ENCODE results near the gene TMEM38B. TPM values are rescaled to one million over a fixed set of nuclear protein-coding genes. Genes with fewer than 3 reads are reported as not detected.

TMEM38B gene
- total and polyA plus RNA-seq, 2 of the 8 experiments (the other 6 are each of a cell fraction or from before 2014, with no cell fraction given) = 10.6 to 12.4 TPM

GRCh38 chr9:105694190-105694847 is at the start of gene TMEM38B (continued):
- TF ChIP-seq CTCF (IDR thresholded peaks at IDR 0.05; ENCODE audit: control extremely low read depth in 1 of 3, insufficient read depth in 1 of 3, low read depth in 1 of 3, low read length in 3 of 3) (no peak), NRF1 (IDR thresholded peaks at IDR 0.05; ENCODE audit: low read depth, low read length) (peak; percentile 47), CBX5 (IDR thresholded peaks at IDR 0.05; ENCODE audit: low read depth, low read length) (no peak), HDAC2 (IDR thresholded peaks at IDR 0.05; ENCODE audit: borderline replicate concordance in 1 of 2, low read depth in 2 of 2, low read length in 2 of 2) (no peak), CHD1 (IDR thresholded peaks at IDR 0.05; ENCODE audit: low read depth, low read length) (no peak), HDAC6 (IDR thresholded peaks at IDR 0.05; ENCODE audit: low read depth, low read length) (no peak), TBP (IDR thresholded peaks at IDR 0.05; ENCODE audit: low read depth, low read length) (peak; percentile 53; the same call in 1 of the 2 replicates), BCL11A (IDR thresholded peaks at IDR 0.05; ENCODE audit: low read depth in 2 of 2, low read length in 2 of 2) (no peak), CREB1 (IDR thresholded peaks at IDR 0.05) (no peak), POU5F1 (IDR thresholded peaks at IDR 0.05; ENCODE audit: low read depth, low read length) (no peak), USF2 (IDR thresholded peaks at IDR 0.05; ENCODE audit: low read length) (no peak), CHD2 (IDR thresholded peaks at IDR 0.05; ENCODE audit: low read length) (no peak), RXRA (IDR thresholded peaks at IDR 0.05; ENCODE audit: insufficient read depth, low read depth, low read length) (no peak), ASH2L (IDR thresholded peaks at IDR 0.05; ENCODE audit: low read length) (peak; percentile 18), EGR1 (IDR thresholded peaks at IDR 0.05; ENCODE audit: borderline replicate concordance, low read depth, low read length) (no peak), SP4 (IDR thresholded peaks at IDR 0.05; ENCODE audit: low read length) (no peak)
